ENCODE data around the gene TBC1D1. TPM values are rescaled to one million over a fixed set of nuclear protein-coding genes. Genes with fewer than 3 reads are reported as not detected.

TBC1D1 gene
- total and polyA plus RNA-seq, 10 donors = 49.3 to 142 (median 95.5) TPM

DNA sequence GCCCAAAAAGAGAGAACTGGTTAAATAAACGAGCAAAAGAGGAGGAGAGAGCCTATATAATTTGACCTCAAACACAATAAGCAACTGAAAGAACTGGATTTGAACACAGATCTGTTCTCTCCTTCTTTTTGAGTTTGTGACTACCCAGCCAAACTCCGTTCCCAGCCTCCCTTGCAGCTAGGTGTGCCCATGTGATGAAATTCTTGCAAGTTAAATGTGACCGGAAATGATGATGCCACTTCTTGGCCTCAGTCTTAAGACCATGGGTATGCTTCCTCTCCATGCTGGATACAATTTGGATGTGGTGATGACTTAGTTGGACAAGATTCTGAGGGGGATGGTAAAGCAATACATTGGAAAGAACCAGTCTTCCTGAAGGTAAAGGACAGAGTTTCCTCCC lies 273.5 kb downstream of the TBC1D1 start:
- TF ChIP-seq POLR2AphosphoS5 (IDR thresholded peaks at IDR 0.05) = no peak
- TF ChIP-seq, protein P1, sequence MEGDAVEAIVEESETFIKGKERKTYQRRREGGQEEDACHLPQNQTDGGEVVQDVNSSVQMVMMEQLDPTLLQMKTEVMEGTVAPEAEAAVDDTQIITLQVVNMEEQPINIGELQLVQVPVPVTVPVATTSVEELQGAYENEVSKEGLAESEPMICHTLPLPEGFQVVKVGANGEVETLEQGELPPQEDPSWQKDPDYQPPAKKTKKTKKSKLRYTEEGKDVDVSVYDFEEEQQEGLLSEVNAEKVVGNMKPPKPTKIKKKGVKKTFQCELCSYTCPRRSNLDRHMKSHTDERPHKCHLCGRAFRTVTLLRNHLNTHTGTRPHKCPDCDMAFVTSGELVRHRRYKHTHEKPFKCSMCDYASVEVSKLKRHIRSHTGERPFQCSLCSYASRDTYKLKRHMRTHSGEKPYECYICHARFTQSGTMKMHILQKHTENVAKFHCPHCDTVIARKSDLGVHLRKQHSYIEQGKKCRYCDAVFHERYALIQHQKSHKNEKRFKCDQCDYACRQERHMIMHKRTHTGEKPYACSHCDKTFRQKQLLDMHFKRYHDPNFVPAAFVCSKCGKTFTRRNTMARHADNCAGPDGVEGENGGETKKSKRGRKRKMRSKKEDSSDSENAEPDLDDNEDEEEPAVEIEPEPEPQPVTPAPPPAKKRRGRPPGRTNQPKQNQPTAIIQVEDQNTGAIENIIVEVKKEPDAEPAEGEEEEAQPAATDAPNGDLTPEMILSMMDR (IDR thresholded peaks at IDR 0.05 in 8 of 11, conservative IDR thresholded peaks at IDR 0.05 in 3 of 11) = no peak
- no peak for TF ChIP-seq POLR2A (IDR thresholded peaks at IDR 0.05)
- Histone ChIP-seq H3K36me3 (no peaks in the 10 kb centered on the region), H3K27ac (no peak overlapping the region), H3K4me3 (no peak overlapping the region), H3K4me1 (peaks cover 0 to 25% (median 3%) of the 10 kb centered on the region in 6 donors), H3K27me3 (replicated peaks in 1 of 7) (no peaks in the 10 kb centered on the region), H3K9me3 (peaks cover 0 to 8% (median 4%) of the 10 kb centered on the region in 8 donors)
- no peak for DNase-seq
- intact Hi-C loops (cut with DNase I; ENCODE audit: low total_unique reads) = no loop called here
- 80 to 91% (median 89%) methylated on average over 3 of the region's 3 CpGs for whole genome bisulfite sequencing, 5 donors

DNA sequence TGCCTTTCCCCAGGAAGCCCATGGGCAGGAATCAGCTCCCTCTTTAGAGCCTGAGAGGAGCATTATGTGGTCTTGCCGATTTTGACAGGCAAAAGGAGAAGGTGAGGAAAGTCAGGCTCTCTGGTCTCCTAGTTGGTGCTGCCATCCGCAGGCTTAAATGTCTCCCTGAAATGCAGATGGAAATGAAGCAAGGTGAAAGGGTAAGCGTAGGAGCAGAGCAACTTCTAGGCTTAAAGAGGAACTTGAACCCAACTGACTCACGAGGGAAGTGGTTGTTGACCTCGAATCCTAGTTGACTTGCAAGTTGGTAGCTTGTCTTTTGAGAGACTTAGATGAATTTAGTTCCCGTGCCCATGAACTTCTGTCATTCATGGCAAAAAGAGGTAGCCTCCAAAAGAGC lies 275.2 kb downstream of the TBC1D1 start:
- TF ChIP-seq POLR2A (IDR thresholded peaks at IDR 0.05) (no peak), POLR2AphosphoS5 (IDR thresholded peaks at IDR 0.05) (peak in 1 of 3 donors; percentile 21)
- TF ChIP-seq, protein P1 (IDR thresholded peaks at IDR 0.05 in 8 of 11, conservative IDR thresholded peaks at IDR 0.05 in 3 of 11) = no peak

DNA sequence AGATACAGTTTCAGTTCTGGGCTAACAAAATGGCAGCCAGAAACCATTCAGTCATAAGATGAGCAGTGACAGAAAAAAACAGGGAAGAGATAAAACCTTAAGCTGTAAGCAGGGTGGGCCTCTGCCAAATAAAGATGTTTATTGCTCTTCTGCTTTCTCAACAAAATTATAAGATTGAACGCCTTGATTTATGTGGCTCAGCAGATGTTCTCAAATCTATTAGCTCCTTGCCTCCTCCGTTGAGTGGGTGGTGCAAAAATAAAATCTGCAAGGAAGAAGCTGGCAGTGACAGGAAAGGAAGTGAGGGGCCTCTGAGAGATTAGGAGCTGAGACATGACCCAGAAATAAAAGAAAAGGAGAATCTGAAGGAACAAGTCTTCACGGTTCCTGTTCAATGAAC lies 275.9 kb downstream of the TBC1D1 start:
- H3K4me1 ChIP-seq = peaks cover 0 to 13% (median 0%) of the 10 kb centered on the region in 6 donors
- no peaks in the 10 kb centered on the region for H3K27me3 ChIP-seq (replicated peaks in 1 of 7)
- 20 to 41% (median 32%) methylated on average over 3 of the region's 3 CpGs for WGBS, 5 donors
- TF ChIP-seq, protein P1 (IDR thresholded peaks at IDR 0.05 in 8 of 11, conservative IDR thresholded peaks at IDR 0.05 in 3 of 11) = no peak
- TF ChIP-seq POLR2A (IDR thresholded peaks at IDR 0.05) (no peak), POLR2AphosphoS5 (IDR thresholded peaks at IDR 0.05) (no peak)
- no peak overlapping the region for H3K4me3 ChIP-seq
- no peak for DNase-seq
- H3K27ac ChIP-seq = peak overlapping the region in 4 of 8 donors; percentile 36 to 49 (median 43)
- no peaks in the 10 kb centered on the region for H3K36me3 ChIP-seq
- peaks cover 0 to 11% (median 4%) of the 10 kb centered on the region in 8 donors for H3K9me3 ChIP-seq
- intact Hi-C loops (cut with DNase I; ENCODE audit: low total_unique reads) = no loop called here

More for the DNA sequence above, 275.2 kb downstream of the TBC1D1 start:
- Histone ChIP-seq H3K4me3 (no peak overlapping the region), H3K9me3 (peaks cover 0 to 8% (median 4%) of the 10 kb centered on the region in 8 donors), H3K4me1 (peaks cover 0 to 15% (median under 1%) of the 10 kb centered on the region in 6 donors), H3K27me3 (replicated peaks in 1 of 7) (no peaks in the 10 kb centered on the region), H3K27ac (peak overlapping the region in 4 of 8 donors; percentile 36 to 49 (median 43)), H3K36me3 (no peaks in the 10 kb centered on the region)
- 44 to 61% (median 55%) methylated on average over 6 of the region's 6 CpGs for WGBS, 5 donors
- intact Hi-C loops (cut with DNase I; ENCODE audit: low total_unique reads) = no loop called here
- no peak for DNase-seq

DNA sequence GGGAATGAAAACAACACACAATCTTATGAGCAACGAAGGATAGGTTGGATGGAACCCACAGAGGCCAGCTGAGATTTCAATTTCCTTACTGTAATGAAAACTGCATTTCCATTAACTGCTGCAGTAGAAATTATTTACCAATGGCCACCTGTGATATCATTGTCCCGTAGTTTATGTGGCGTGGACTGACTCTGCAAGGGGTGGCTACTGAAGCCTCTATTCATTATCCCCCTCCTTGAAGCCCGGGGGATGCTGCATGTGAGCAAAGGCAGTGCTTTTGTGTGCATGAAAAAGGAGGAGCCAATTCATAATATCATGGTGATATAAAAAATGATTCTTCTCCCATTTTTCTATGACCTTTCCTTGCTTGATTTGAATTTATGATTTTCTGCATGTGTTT lies 277.1 kb downstream of the TBC1D1 start:
- WGBS, 5 donors = 82 to 95% (median 84%) methylated on average over 4 of the region's 4 CpGs
- Histone ChIP-seq H3K9me3 (peaks cover 0 to 13% (median 4%) of the 10 kb centered on the region in 8 donors), H3K36me3 (no peaks in the 10 kb centered on the region), H3K27me3 (replicated peaks in 1 of 7) (no peaks in the 10 kb centered on the region), H3K4me1 (peaks cover 0 to 13% (median 0%) of the 10 kb centered on the region in 6 donors), H3K4me3 (no peak overlapping the region), H3K27ac (no peak overlapping the region)
- no peak for DNase-seq
- TF ChIP-seq POLR2AphosphoS5 (IDR thresholded peaks at IDR 0.05) = no peak
- TF ChIP-seq, protein P1 (IDR thresholded peaks at IDR 0.05 in 8 of 11, conservative IDR thresholded peaks at IDR 0.05 in 3 of 11) = no peak
- intact Hi-C loops (cut with DNase I; ENCODE audit: low total_unique reads) = no loop called here

Measured in spleen (tissue), 11 donors.